ENCODE measurements around the gene EIF4H.
"Not testable (repeated sequence)": the region's sequence is repeated elsewhere in the genome, so short reads cannot be mapped to it uniquely, and the experiment has no call there.

The EIF4H gene

DNA sequence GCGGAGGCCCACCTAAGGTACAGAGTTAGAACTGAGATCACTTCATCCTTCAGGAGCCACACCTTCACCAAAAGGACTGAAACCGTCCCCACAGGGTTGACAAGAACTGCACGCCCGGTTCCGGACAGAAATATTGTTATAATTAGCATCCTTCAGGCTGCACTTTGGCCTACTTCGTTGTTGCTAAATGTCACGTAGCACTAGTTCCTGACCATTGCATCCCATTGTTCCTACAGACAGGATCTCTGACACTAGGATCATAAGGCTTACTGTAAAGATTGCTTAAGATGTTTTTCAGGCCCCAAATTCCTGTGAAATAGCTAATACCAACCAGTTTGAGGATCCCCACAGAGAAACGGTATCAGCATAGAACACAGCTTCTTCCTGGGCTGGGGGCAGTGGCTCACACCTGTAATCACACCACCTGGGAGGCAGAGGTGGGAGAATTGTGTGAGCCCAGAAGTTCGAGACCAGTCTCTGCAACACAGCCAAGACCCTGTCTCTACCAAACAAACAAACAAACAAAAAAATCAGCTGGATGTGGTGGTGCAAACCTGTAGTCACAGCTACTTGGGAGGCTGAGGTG, 18.3 kb upstream of the EIF4H start:
- Histone ChIP-seq H3K9me3 (no peaks in the 10 kb centered on the region), H3K27me3 (ENCODE audit: low read depth) (no peaks in the 10 kb centered on the region), H3K36me3 (replicated peaks) (no peaks in the 10 kb centered on the region), H3K4me1 (no peaks in the 10 kb centered on the region), H3K4me3 (no peak overlapping the region)
- in situ Hi-C loops (cut with MboI; ENCODE audit: low sequenced_read_pairs) = no loop called here
- no peak for DNase-seq (ENCODE audit: low spot score in 2 of 2)

DNA sequence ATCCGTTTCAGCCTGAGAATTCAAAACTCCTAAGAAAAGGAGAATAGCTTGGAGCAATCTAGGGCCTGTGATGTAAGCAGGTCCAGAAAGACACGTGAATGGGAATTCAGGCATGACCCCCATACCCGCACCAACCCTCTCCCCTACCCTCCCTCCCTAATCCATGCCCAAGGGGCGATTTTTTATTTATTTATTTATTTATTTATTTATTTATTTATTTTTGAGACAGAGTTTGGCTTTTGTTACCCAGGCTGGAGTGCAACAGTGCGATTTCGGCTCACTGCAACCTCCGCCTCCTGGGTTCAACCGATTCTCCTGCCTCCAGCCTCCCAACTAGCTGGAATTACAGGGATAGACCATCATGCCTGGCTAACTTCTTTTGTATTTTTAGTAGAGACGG, 16.6 kb upstream of the EIF4H start:
- Histone ChIP-seq H3K4me3 (no peak overlapping the region), H3K27me3 (ENCODE audit: low read depth) (no peaks in the 10 kb centered on the region), H3K4me1 (no peaks in the 10 kb centered on the region), H3K9me3 (no peaks in the 10 kb centered on the region), H3K36me3 (replicated peaks) (no peaks in the 10 kb centered on the region)
- in situ Hi-C loops (cut with MboI; ENCODE audit: low sequenced_read_pairs) = no loop called here
- DNase-seq (ENCODE audit: low spot score in 2 of 2) = no peak

DNA sequence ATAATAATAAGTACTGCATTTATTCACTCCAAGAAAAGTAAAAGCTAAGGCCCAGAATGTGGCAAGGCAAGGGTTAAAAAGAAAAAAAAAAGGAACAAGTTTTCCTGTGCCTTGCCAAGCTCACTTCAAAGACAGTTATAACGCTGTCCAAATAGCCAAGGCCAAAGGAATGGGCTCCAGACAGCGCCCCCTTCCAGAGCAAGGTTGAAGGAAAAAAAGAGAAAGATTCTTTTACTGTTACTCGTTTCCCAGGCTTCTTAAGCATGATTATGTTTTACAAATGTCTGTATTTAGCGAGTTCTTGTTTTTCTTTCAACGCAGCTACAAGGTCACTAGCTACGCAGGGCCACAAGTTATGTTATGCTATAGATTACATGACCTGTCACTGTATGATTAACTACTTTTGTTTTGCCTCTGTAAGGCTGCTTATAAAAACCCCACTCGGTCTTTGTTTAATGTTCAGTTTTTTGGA, 9.1 kb upstream of the EIF4H start:
- H3K4me1 ChIP-seq = peaks cover 6% of the 10 kb centered on the region
- DNase-seq (ENCODE audit: low spot score in 2 of 2) = peak; percentile 32 to 57
- in situ Hi-C loops (cut with MboI; ENCODE audit: low sequenced_read_pairs) = no loop called here
- no peaks in the 10 kb centered on the region for H3K36me3 ChIP-seq (replicated peaks)
- H3K9me3 ChIP-seq = no peaks in the 10 kb centered on the region
- no peaks in the 10 kb centered on the region for H3K27me3 ChIP-seq (ENCODE audit: low read depth)
- H3K4me3 ChIP-seq = no peak overlapping the region

DNA sequence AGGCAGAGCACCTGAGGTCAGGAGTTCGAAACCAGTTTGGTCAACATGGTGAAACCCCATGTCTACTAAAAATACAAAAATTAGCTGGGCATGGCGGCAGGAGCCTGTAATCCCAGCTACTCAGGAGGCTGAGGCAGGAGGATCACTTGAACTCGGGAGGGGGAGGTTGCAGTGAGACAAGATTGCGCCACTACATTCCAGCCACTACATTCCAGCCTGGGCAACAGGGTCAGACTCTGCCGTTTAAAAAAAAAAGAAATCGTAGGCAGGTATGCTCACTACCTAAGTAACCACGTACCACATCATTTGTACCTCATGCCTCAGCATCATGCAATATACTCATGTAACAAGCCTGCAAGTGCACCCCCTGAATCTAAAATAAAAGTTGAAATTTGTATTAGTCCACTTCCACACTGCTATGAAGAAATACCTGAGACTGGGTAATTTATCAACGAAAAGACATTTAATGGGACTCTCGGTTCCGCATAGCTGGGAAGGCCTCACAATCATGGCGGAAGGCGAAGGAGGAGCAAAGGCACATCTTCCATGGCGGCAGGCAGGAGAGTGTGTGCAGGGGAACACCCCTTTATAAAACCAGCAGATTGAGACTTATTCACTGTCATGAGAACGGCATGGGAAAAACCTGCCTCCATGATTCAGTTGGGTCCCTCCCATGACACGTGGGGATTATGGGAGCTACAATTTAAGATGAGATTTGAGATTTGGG, 8.1 kb upstream of the EIF4H start:
- DNase-seq (ENCODE audit: low spot score in 2 of 2) = no peak
- peaks cover 6% of the 10 kb centered on the region for H3K4me1 ChIP-seq
- no peaks in the 10 kb centered on the region for H3K9me3 ChIP-seq
- no peak overlapping the region for H3K4me3 ChIP-seq
- no peaks in the 10 kb centered on the region for H3K27me3 ChIP-seq (ENCODE audit: low read depth)
- in situ Hi-C loops (cut with MboI; ENCODE audit: low sequenced_read_pairs) = no loop called here
- no peaks in the 10 kb centered on the region for H3K36me3 ChIP-seq (replicated peaks)

GRCh38 chr7:74167324-74167723, 6.8 kb upstream of the EIF4H start:
- DNase-seq (ENCODE audit: low spot score in 2 of 2); H3K9me3 ChIP-seq; H3K4me3 ChIP-seq; H3K27me3 ChIP-seq (ENCODE audit: low read depth); H3K36me3 ChIP-seq (replicated peaks); in situ Hi-C loops (cut with MboI; ENCODE audit: low sequenced_read_pairs); H3K4me1 ChIP-seq: not testable (repeated sequence)

DNA sequence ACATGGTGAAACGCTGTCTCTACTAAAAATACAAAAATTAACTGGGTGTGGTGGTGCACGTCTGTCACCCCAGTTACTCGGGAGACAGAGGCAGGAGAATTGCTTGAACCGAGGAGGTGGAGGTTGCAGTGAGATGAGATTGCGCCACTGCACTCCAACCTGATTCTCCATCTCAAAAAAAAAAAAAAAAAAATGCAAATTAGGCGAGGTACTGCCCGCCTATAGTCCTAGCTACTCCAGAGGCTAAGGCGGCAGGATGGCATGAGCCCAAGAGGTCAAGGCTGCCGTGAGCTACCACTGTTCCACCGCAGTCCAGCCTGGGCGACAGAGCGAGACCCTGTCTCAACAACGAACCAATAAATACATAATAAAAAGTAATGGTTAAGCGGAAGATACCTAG, 1.1 kb upstream of the EIF4H start:
- DNase-seq (ENCODE audit: low spot score in 2 of 2) = peak in 1 of 2 experiments; percentile 45
- in situ Hi-C loops (cut with MboI; ENCODE audit: low sequenced_read_pairs) = no loop called here
- Histone ChIP-seq H3K36me3 (replicated peaks) (peaks cover 18% of the 10 kb centered on the region), H3K4me3 (peak overlapping the region; percentile 90), H3K27me3 (ENCODE audit: low read depth) (no peaks in the 10 kb centered on the region), H3K4me1 (peaks cover 23% of the 10 kb centered on the region), H3K9me3 (no peaks in the 10 kb centered on the region)

- in situ Hi-C loops (cut with MboI; ENCODE audit: low sequenced_read_pairs) = no loop called here
- H3K36me3 ChIP-seq (replicated peaks) = peaks cover 23% of the 10 kb centered on the region
- DNase-seq (ENCODE audit: low spot score in 2 of 2) = no peak
Observed at GRCh38 chr7:74173491-74173865, 678 bp upstream of the EIF4H start.

GRCh38 chr7:74174606-74175082, 488 bp downstream of the EIF4H start:
- Histone ChIP-seq H3K4me1 (peaks cover 23% of the 10 kb centered on the region), H3K4me3 (peak overlapping the region; percentile 90), H3K9me3 (no peaks in the 10 kb centered on the region), H3K36me3 (replicated peaks) (peaks cover 29% of the 10 kb centered on the region), H3K27me3 (ENCODE audit: low read depth) (no peaks in the 10 kb centered on the region)
- DNase-seq (ENCODE audit: low spot score in 2 of 2) = peak in 1 of 2 experiments; percentile 60
- in situ Hi-C loops (cut with MboI; ENCODE audit: low sequenced_read_pairs) = no loop called here

More at GRCh38 chr7:74173491-74173865, 678 bp upstream of the EIF4H start:
- Histone ChIP-seq H3K9me3 (no peaks in the 10 kb centered on the region), H3K4me3 (peak overlapping the region; percentile 90), H3K27me3 (ENCODE audit: low read depth) (no peaks in the 10 kb centered on the region), H3K4me1 (peaks cover 23% of the 10 kb centered on the region)

- H3K4me3 ChIP-seq = peak overlapping the region; percentile 90
- no peaks in the 10 kb centered on the region for H3K27me3 ChIP-seq (ENCODE audit: low read depth)
- peaks cover 36% of the 10 kb centered on the region for H3K36me3 ChIP-seq (replicated peaks)
- H3K9me3 ChIP-seq = no peaks in the 10 kb centered on the region
- in situ Hi-C loops (cut with MboI; ENCODE audit: low sequenced_read_pairs) = no loop called here
- DNase-seq (ENCODE audit: low spot score in 2 of 2) = peak; percentile 14 to 23
- H3K4me1 ChIP-seq = peaks cover 27% of the 10 kb centered on the region
Observed at GRCh38 chr7:74175340-74175739, 1.2 kb downstream of the EIF4H start.

DNA sequence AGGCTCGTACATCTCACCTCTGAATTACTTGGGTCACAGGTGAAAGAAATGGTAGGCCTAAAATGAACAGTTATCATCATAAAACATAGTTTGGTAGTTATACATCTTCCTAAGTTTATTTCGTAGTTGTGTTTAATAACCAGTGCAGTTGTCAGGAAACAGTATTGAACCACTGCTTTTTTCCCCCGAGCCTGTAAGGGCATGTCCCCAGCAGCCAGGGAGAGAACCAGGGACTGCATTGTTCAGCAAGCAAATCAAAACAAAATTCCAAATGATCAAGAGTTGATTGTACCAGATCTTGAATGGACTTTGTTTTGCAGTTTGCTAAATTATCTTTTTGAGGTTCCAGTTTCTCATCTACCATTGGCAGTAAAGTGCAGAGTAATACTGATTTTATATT, 2.4 kb downstream of the EIF4H start:
- no peak for DNase-seq (ENCODE audit: low spot score in 2 of 2)
- no peak overlapping the region for H3K4me3 ChIP-seq
- no peaks in the 10 kb centered on the region for H3K9me3 ChIP-seq
- no peaks in the 10 kb centered on the region for H3K27me3 ChIP-seq (ENCODE audit: low read depth)
- H3K4me1 ChIP-seq = peaks cover 30% of the 10 kb centered on the region
- in situ Hi-C loops (cut with MboI; ENCODE audit: low sequenced_read_pairs) = no loop called here
- peaks cover 44% of the 10 kb centered on the region for H3K36me3 ChIP-seq (replicated peaks)

GRCh38 chr7:74178632-74179031, 4.5 kb downstream of the EIF4H start:
- Histone ChIP-seq H3K36me3 (replicated peaks) (peaks cover 58% of the 10 kb centered on the region), H3K27me3 (ENCODE audit: low read depth) (no peaks in the 10 kb centered on the region), H3K4me1 (peaks cover 27% of the 10 kb centered on the region), H3K4me3 (no peak overlapping the region), H3K9me3 (no peaks in the 10 kb centered on the region)
- DNase-seq (ENCODE audit: low spot score in 2 of 2) = no peak
- in situ Hi-C loops (cut with MboI; ENCODE audit: low sequenced_read_pairs) = no loop called here

DNA sequence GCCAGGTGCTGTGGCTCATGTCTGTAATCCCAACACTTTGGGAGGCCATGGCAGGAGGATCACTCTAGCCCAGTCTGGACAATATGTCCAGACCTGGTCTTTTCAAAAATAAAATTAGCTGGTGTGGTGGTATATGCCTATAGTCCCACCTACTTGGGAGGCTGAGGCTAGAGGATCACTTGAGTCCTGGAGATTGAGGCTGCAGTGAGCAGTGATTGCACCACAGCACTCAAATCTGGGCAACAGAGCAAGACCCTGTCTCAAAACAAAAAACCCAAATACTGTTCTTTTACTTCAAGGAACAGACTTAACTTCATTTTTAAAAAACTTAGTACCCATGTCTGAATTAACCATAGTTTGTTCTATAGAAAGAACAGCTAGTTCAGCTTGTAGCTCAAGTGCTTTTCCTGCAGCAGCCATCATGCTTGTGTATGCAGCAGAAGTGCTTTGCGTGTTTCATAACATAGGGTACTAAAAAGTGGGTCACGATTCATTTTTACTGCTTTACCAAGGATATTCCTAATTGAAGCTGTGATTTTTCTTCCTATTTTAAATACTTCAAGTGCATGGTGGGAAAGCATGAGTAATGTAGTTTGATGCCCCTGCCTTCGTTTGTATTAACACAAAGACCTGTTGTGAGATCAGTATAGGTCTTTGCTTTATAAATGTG, 5.9 kb downstream of the EIF4H start:
- Histone ChIP-seq H3K4me3 (no peak overlapping the region), H3K36me3 (replicated peaks) (peaks cover 63% of the 10 kb centered on the region), H3K27me3 (ENCODE audit: low read depth) (no peaks in the 10 kb centered on the region), H3K4me1 (peaks cover 27% of the 10 kb centered on the region), H3K9me3 (no peaks in the 10 kb centered on the region)
- in situ Hi-C loops (cut with MboI; ENCODE audit: low sequenced_read_pairs) = no loop called here
- no peak for DNase-seq (ENCODE audit: low spot score in 2 of 2)

- H3K36me3 ChIP-seq (replicated peaks) = peaks cover 70% of the 10 kb centered on the region
- no peaks in the 10 kb centered on the region for H3K9me3 ChIP-seq
- H3K27me3 ChIP-seq (ENCODE audit: low read depth) = no peaks in the 10 kb centered on the region
- H3K4me1 ChIP-seq = peaks cover 24% of the 10 kb centered on the region
- DNase-seq (ENCODE audit: low spot score in 2 of 2) = no peak
- H3K4me3 ChIP-seq = no peak overlapping the region
- in situ Hi-C loops (cut with MboI; ENCODE audit: low sequenced_read_pairs) = no loop called here
Observed at GRCh38 chr7:74180866-74181265, 6.7 kb downstream of the EIF4H start.

- Histone ChIP-seq H3K4me1 (peaks cover 14% of the 10 kb centered on the region), H3K27me3 (ENCODE audit: low read depth) (no peaks in the 10 kb centered on the region), H3K36me3 (replicated peaks) (peaks cover 68% of the 10 kb centered on the region), H3K9me3 (no peaks in the 10 kb centered on the region), H3K4me3 (no peak overlapping the region)
- in situ Hi-C loops (cut with MboI; ENCODE audit: low sequenced_read_pairs) = no loop called here
- no peak for DNase-seq (ENCODE audit: low spot score in 2 of 2)
Observed at GRCh38 chr7:74181821-74182220, 7.7 kb downstream of the EIF4H start.

Measured in HAP-1 (cell line).